Fibroblast of skin of scalp (primary cell): Measurements from ENCODE around the gene SLC37A2. TPM values are rescaled to one million over a fixed set of nuclear protein-coding genes. Genes with fewer than 3 reads are reported as not detected.
"Not testable (repeated sequence)": the region's sequence is repeated elsewhere in the genome, so short reads cannot be mapped to it uniquely, and the experiment has no call there.

Source experiments
- DNase-seq: peaks from one replicate; pipeline ENCODE4 v3.0.0-alpha.2; 2013
- polyA plus RNA-seq, 2 experiments: library from polyadenylated mRNA; unstranded; fragments of 120-200 nt; gene quantifications; one replicate each; pipeline ENCODE4 v1.2.1, GENCODE V29; 2013; ENCODE audit not compliant: insufficient read length in 2 of 2

Gene SLC37A2
- polyA plus RNA-seq (2013, experiment 1 of 2; ENCODE audit: insufficient read length), result 0.23 TPM
- polyA plus RNA-seq (2013, experiment 2 of 2; ENCODE audit: insufficient read length), result 0.43 TPM

DNA sequence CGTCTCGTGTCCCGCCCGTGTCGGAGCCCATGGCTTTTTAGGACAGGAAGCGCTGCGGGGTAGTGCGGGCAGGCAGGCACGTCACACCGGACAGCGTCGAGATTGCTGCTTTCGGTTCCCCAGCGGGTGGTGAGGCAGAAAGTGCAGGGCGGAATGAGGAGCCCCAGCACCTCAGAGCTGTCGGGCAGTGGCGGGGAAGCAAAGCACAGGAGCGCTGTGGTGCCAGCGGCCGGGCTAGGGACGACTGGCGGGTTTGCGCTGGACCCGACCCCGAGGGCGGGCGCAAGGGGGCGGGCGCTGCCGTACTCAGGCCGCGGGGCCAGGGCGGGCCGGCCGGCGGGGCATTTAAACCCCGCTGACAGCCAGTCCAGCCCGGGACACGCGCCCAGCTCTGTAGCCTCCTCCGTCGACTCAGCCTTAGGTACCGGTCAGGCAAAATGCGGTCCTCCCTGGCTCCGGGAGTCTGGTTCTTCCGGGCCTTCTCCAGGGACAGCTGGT lies at the start of gene SLC37A2:
Gene SLC37A2 (plus strand): TSS at position 375 of the 498 bp plus-strand sequence. CDS start 63 bp downstream, at position 438.
- peak; percentile 56 for DNase-seq

DNA sequence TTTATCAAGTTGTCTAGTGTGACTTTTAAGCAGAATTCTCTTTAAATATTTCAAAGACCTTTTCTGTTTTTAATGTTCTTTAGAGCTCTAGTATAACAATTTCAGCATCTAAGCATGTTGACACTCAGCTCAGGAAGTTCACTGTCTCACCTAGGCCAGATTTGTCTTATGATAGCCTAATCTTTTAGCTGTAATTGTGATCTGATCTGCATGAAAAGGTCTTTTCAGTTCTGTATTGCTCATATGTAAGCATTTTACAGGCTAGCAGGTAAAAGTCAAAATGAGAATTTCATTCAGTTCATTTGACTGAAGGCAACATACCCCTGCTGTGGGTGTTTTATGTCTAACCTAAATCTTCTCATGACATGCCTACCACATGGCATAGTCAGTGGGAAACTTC lies 46.7 kb upstream of the SLC37A2 start:
- DNase-seq, result no peak

DNA sequence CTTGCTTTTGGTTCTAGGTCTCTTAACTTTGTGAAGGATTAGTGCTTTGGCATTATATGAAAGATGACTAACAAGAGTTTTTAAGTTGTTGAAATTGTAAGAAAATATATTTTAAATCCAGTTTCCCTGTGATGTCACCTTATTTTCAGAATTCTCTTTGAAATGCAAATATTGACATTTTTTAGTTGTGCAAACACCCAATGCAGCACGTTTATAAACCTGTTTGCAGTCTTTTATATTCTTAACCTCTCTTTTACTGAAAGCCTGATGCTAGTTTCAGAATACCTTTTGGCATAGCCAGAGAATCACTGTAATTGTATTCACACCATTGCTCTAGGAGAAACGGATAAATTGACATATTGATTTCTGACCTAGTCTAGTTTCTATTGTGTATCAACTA lies 42.8 kb upstream of the SLC37A2 start:
- no peak for DNase-seq

DNA sequence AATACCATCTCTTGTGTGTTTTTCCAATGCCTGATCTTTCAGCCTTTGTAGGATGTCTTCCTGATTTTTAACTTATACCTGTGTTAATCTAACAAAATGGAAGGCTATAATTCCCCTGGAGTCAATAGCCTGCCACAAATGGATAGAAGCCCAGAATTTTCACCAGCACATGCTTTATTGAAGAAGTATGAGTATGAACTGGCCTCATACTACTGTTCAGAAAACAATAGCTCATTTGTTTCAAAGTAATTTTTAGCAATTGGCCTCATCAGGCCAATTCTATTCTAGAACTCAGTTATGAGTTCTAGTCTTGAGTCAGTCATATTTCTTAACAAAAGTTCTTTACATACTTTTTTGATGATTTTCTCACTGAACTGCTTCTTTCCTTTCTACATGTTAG lies 40.6 kb upstream of the SLC37A2 start:
- no peak for DNase-seq

DNA sequence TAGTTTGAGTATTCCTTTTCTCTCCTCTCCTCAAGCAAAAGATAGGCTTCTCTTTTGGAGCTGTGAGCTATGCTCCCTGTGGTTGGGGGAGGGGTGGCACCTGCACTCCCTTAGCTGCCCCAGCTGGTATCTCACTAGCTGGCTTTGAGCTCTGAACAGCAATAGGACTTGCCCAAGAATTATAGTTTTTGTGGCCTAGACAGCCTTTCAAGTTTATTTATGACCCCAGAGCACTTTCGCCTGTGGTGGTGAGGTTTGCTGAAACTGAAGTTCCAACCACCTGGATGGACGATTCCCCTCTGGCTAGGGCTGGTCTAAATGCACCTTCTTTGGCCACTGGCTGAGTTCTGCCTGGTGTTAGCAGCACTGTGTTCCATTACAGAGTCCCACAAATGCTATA lies 37.1 kb upstream of the SLC37A2 start:
- DNase-seq, result no peak

DNA sequence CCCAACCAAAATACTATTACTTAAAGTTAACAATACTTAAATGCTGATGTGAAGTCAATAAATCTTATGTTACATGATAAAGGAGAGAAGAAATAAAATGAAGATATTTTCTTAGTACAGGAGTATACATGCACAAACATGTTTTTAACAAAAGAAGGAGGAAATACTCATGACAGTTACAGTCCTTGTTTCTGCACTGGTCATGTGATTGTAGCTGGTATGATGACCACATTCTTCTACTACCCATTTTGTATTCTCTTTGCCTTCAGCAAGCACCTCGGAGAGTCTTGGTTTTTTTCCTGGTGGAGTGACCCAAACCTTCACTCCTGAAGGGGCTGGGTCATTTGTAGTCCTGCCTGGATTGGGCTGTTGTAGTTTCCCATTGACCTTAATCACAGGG lies 33.7 kb upstream of the SLC37A2 start:
- DNase-seq, result not testable (repeated sequence)

DNA sequence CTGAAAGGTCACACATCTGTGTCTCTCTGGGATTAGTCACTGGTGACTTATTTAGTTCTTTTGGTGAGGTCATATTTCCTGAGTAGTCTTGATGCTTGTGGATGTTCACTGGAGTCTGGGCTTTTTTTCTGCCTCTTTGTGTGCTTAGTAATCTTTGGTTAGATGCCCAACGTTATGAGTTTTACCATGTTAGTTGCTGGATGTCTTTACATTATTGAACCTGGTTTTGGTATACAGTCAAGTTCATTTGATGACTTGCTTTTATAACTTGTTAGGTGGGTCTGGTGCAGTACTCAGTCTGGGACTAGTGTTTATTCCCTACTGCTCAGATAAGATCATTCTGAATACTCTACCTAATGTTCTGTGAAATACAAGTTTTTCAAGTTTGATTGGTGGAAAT lies 26.2 kb upstream of the SLC37A2 start:
- DNase-seq, result peak; percentile 68

DNA sequence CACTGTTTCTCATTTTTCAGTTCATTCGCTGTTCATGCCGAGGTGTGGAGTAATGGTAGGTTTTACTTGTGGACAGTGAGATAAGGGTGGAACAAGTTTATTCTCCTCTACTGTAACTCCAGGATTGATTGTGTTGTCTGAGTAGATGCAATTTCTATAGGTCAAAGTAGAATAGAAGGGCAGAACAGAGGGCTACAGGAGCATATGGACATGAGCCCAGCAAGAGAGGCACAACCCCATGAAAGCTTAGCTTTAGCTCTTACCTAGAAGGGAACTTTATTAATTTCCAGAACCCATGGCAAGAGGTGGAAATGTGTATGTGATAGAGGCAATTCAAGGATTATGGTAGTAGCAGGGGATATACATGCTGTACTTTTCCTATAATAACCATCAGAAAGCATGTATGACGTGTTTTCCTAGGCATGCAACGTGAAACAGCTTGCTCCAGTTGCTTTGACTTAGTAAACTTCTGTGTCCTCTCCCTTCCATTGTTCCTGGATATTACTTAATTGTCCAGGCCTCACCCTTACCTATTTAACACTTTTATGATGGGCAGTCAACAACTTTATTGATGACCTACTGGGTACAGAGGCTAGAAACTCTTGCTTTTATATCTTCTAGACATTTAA lies 13.8 kb upstream of the SLC37A2 start:
- no peak for DNase-seq

DNA sequence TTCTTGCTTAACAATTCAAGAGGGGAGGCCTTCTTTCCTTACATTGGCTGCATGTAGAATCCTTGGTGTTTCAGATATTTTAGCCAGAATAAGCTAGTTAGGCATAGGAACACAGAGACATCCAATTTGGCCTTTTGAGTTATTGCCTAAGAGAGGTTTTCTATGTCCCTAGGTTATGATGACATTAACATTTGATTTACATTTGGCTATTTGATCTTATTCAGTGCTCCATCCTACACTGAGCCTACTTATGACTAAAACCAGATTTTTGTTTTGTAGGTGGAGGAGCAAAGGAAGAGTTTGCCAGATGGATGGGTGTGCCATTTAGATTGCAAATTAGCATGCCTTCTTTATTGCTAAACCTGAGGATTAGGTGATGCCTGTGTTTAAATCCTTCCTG lies 11.1 kb upstream of the SLC37A2 start:
- DNase-seq, result no peak

DNA sequence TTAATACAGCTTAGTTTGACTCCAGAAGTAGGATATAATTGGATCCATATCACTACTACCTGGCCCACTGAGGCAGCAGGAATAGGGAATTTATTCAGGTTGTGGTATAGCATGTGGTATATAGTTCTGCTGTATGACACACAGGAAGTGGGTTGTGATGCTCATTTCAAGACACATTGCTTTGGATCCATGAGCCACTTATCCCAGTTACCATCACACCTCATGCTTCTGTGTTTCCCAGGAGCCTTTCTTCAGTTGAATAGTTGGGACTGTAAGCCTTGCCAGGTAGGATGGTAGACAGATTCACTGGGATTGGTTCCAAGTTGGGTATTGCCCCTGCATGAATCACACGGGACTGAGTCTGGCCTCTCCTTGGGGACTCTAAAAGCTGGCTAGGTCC lies 9.9 kb upstream of the SLC37A2 start:
- no peak for DNase-seq

DNA sequence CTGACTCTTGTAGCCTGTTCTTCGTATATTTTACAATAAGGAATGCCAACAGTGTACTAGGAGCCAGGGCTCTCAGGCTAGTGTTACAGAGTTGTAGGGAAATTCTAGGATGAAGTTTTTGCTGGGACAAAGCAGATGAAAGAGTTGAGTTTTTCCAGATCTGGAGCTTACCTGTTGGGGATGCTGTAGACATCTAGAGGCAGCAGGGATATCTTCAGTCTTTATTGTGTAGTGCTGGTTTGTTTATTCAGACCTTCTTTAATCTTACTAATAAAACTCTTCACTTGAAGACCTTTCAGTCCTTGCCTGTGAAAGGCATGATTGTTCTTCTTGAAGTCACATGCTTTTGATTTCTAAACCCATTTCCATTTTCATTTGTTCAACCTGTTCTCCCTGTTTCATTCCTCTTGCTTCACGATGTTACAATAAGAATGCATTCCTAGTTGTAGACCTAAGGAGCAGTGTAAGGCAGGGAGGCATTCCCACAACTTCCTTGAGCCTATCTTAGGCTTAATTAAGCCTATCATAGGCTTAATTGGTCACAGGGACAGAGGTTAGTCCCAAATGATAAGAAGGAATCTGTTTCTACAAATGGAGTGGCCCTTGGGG lies 7.9 kb upstream of the SLC37A2 start:
- no peak for DNase-seq

DNA sequence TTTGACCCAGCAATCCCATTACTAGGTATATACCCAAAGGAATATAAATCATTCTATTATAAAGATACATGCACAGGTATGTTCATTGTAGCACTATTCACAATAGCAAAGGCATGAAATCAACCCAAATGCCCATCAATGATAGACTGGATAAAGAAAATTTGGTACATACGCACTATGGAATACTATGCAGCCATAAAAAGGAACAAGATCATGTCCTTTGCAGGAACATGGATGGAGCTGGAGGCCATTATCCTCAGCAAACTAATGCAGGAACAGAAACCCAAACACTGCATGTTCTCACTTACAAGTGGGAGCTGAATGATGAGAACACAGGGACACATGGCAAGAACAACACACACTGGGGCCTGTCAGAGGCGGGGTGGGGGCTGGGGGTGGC lies 7.0 kb upstream of the SLC37A2 start:
- not testable (repeated sequence) for DNase-seq

DNA sequence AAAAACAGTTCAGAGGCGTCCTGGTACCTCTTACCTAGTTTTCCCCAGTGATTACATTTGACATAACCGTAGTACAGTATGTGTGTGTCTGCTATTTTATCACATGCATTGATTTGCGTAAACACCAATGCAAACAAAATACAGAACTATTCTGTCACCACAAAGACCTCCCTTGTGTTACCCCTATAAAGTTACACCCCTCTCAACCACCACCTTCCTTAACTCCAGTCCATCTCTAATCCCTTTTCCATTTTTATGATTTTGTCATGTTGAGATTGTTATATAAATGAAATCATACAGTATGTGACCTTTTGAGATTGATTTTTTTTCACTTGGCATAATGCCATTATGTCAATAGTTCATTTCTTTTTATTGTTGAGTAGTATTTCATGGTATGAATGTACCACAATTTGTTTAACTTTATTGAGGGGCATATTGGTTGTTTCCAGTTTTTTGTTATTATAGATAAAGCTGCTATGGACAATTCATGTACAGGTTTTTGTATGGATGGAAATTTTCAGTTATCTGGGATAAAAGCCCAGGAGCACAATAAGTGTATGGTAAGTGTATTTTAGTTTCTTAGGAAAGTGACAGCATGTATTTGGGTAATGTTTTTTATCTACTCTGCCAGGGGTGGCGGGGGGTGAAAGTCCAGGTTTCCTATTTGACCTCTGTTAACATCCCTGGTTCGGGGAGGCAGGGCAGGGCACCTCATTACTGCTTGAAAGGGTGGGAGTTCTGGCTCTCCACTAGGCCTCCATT lies 6.0 kb upstream of the SLC37A2 start:
- DNase-seq, result no peak

DNA sequence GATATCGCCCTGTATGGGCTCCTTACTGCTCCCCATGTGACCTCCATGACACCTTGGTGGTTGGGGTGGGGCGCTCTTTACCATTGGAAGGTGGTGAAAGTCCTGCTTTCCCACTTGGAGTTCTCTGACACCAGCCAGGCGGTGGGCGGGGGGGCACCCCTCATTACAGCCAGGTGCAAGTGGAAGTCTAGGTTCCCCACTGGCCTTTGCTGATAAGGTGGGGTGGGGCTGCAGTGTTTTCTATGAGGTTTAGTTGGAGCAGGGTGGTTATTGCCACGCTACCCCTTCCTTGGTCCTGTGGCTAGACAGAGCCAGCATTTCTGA lies 5.5 kb upstream of the SLC37A2 start:
- no peak for DNase-seq

DNA sequence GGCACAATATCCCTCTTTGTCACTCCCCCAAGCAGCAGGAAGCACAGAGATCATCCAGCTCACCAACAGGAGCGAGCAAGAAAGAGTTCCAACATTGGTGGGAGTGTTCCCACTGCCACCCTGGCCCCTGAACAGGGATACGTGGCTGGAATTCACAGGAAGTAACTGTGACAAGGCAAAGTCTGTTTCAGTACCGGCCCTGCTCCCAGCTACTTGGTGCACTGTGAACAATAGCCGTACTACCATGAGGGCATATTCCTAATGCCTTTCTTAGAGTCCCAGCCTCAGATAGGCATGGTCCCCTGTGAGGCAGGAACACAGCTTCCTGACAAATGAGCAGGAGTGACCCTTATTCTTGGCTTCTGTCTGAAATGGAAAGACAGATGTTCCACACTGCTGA lies 1.8 kb upstream of the SLC37A2 start:
- DNase-seq, result no peak

DNA sequence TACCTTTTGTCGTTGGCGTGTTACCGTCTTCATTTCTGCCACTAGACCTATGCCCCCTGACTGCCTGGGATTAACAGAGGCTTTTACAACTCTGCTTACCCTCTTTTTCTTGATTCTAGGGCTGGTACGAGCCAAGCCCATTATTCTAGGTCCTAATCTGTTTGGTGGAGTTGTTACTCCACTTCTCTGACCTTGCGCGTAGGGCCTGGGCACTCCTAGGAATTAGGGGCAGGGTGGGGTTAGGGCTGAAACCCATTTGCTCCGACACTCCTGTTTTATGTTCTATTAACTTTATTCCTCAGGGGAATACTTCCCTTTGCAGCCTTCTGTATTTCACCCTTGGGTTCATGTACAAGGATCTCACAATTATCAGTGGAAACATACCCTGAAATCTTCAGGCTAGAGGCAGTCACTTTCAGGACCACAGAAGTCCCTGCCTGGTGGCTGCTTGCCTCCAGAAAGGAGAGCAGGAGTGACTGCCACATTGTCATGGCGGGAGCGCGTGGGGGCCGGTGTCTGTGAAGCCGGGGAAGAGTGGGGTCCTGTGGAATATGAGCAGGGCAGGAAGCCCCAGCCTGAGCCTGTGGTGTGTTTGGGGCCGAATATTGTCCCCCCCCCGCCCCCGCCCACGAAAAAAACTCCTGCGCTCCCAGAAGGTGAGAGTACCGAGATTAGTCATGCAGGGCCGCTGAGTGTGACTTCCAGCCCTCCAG lies 731 bp upstream of the SLC37A2 start:
- peak; percentile 2 for DNase-seq

DNA sequence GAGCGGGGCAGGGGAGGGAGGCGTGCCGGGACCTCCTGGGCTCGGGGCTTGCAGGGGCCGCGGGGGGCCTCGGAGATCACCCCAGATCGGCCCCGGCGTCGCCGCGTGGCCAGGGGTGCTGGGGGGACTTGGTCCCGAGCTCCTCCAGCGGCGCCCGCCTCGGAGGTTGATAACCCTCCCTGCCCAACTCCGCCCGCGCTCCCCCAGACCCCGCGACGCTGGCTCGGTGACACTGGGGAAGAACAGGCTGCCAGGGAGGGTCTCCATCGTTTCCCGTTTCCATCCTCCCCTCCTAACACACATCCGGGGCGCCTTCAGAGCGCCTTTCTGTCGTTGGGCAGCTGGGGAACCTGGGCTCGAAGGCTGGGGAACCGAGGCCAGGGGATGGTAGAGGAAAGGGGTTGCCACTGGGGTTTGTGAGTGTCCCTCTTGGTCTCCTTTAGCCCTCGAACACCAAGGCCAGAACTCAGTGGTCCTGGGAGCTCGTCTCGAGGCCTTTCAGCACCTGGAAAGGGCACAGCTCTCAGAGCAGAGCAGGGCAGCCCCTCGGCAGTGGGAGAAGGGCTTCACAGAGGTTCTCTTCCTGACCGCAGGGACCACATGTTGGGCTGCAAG lies 431 bp downstream of the SLC37A2 start:
- peak; percentile 2 for DNase-seq

DNA sequence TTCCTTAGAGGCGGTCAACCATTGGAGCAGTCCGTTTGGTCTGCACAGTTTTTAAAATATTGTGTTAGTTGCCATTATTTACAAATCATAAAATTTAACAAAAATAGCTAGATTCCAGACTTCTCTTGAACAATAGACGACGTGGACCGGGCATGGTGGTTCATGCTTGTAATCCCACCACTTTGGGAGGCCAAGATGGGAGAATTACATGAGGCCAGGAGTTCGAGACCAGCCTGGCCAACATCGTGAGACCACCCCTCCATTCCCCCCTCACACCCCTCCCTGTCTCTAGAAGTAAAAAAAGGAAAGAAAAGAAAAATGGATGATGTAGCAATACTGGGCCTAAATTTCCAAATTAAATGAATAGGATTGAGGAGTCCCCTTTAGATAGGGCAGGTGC lies 965 bp downstream of the SLC37A2 start:
- DNase-seq, result no peak

DNA sequence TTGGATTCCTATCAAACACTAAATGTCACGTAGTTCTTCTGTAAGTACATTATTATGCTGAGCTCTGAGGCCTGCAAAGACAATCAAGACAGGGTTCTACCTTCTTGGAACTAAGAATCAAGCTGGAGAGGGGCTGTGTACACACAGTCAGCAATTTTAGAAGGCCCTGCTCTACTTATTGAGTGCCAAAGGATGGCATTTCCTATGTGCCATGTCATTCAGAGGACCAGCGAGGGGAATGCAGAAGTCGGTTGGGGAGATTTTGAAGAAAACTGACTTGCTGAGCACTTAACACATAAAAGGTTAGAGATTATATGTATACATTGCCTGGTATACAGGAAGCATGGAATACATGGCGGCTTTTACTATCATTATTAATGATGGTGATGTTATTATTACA lies 5.3 kb downstream of the SLC37A2 start:
- no peak for DNase-seq

DNA sequence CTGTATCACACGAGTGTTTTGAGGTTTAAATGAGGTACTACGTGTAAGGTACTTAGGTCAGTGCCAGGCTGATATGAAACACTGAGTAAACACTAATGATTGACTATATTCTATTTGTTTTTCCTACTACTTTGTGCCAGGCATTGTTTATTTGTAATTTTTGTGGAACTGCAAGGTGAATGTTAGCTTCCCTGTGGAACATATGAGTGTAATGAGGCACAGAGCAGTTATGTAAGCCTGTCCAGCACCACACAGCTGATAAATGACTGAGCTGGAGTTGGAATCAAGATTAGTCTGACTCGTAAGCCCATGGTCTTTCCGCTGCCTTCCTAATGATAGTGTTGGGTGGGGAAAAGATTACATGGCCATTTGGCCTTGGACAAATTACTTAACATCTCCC lies 5.9 kb downstream of the SLC37A2 start:
- DNase-seq, result no peak

DNA sequence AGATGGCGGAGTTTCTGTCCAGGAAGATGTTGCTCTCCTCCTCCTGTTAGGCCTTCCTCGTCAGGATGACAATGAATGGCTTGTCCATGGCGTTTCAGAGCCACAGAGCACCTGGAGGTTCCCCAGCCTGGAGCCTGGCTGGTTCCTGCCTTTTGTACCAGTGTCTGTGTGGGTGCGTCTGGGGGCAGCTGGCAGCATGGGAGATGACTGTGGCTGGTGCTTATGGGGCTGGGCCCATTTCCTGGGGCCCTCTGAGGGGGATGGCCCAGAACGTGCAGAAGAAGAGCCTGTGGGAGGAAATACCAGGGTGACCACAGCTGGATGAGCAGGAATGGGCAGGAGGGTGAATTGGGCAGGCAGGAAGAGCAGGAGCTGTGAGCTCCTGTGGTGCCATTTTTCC lies 6.7 kb downstream of the SLC37A2 start:
- DNase-seq, result peak; percentile 44

DNA sequence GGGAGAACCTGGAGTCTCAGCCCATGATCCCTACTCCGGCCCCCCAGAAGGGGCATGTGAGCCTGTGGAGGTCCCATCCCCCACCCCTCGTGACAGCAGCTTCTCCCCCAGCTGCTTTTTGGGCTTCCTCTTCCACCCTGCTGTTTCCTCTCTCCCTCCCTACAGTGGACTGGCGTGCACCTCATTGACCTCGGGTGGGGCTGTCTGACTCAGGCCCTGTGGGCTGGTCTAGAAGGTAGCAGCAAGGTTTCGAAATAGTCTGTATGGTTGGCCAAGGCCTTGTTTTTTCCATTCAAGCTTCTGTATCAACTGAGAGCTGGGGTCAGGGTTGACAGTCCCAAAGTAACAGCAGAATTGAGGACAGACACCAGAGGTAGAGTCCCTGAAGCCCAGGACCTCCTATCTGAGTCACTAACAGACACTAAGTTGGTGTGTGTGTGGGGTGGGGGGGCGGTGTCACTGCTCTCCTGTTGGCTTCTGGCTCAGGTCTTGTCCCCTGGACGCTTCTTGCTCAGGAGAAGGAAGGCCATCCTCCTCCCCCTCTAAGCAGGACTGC lies 7.7 kb downstream of the SLC37A2 start:
- peak; percentile 27 for DNase-seq
